Stimulated activated CD8-positive, alpha-beta memory T cell treated with anti-CD3 and anti-CD28 coated beads, Interleukin-4, amount 100 ng/mL, for 24 hours (primary cell): ENCODE results near the gene SPDYE1.
"Not testable (repeated sequence)": the region's sequence is repeated elsewhere in the genome, so short reads cannot be mapped to it uniquely, and the experiment has no call there.

Experiments
- DNase-seq: peaks from one replicate; pipeline ENCODE4 v3.0.0-alpha.2; 2020; ENCODE audit warnings: low read depth

Gene SPDYE1

GRCh38 chr7:43997532-43997931 lies at the start of gene SPDYE1:
Gene SPDYE1, plus strand, starts transcription at chr7:43997897. Its CDS starts 2,053 bp downstream, at chr7:43999950.
- not testable (repeated sequence) for DNase-seq

- no peak for DNase-seq
These were observed 45.7 kb upstream of the SPDYE1 start for GRCh38 chr7:43952028-43952427.

GRCh38 chr7:43953071-43953470 lies 44.6 kb upstream of the SPDYE1 start:
- no peak for DNase-seq

GRCh38 chr7:43954524-43955228 lies 43.0 kb upstream of the SPDYE1 start:
- no peak for DNase-seq

- DNase-seq: no peak
These were observed 41.7 kb upstream of the SPDYE1 start for GRCh38 chr7:43956027-43956426.

- no peak for DNase-seq
These were observed 36.8 kb upstream of the SPDYE1 start for GRCh38 chr7:43960933-43961332.

- DNase-seq: not testable (repeated sequence)
These were observed 31.3 kb upstream of the SPDYE1 start for GRCh38 chr7:43966392-43966791.

- not testable (repeated sequence) for DNase-seq
These were observed 29.3 kb upstream of the SPDYE1 start for GRCh38 chr7:43968172-43969040.

GRCh38 chr7:43969586-43969985 lies 28.1 kb upstream of the SPDYE1 start:
- DNase-seq: not testable (repeated sequence)

GRCh38 chr7:43970698-43971097 lies 27.0 kb upstream of the SPDYE1 start:
- DNase-seq: not testable (repeated sequence)

GRCh38 chr7:43974033-43974573 lies 23.6 kb upstream of the SPDYE1 start:
- DNase-seq: not testable (repeated sequence)

GRCh38 chr7:43974725-43975482 lies 22.8 kb upstream of the SPDYE1 start:
- DNase-seq: not testable (repeated sequence)

GRCh38 chr7:43977525-43977924 lies 20.2 kb upstream of the SPDYE1 start:
- DNase-seq: no peak

- not testable (repeated sequence) for DNase-seq
These were observed 19.6 kb upstream of the SPDYE1 start for GRCh38 chr7:43978102-43978501.

GRCh38 chr7:43982848-43983247 lies 14.8 kb upstream of the SPDYE1 start:
- DNase-seq: not testable (repeated sequence)

GRCh38 chr7:43983736-43984135 lies 14.0 kb upstream of the SPDYE1 start:
- not testable (repeated sequence) for DNase-seq

GRCh38 chr7:43985904-43986864 lies 11.5 kb upstream of the SPDYE1 start:
- peak; percentile 79 for DNase-seq

- not testable (repeated sequence) for DNase-seq
These were observed 10.2 kb upstream of the SPDYE1 start for GRCh38 chr7:43987476-43987875.

GRCh38 chr7:43990011-43990585 lies 7.6 kb upstream of the SPDYE1 start:
- DNase-seq: not testable (repeated sequence)

GRCh38 chr7:43990829-43991228 lies 6.9 kb upstream of the SPDYE1 start:
- DNase-seq: not testable (repeated sequence)
